HG03135 (cell line): ENCODE measurements around the gene FGGY.

Experiments
- ATAC-seq: cut with Tn5 transposase; IDR thresholded peaks from one replicate; pipeline ENCODE4 v1.9.1; 2021; ENCODE audit warnings: mild to moderate bottlenecking, moderate library complexity; ENCODE audit not compliant: unreplicated experiment

Gene FGGY

DNA sequence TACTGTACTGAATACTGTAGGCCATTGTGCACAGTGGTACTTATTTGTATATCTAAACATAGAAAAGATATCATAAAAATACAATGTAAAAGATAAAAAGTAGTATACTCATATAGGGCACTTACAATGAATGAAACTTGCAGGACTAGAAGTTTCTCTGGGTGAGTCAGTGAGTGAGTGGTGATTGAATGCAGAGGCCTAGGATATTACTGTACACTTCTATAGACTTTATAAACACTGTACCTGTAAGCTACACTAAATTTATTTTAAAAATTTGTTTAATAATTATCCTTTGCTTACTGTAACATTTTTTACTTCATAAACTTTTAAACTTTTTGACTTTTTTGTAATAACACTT lies 82.5 kb downstream of the FGGY start:
- no peak for ATAC-seq

- ATAC-seq: no peak
Measured at GRCh38 chr1:59383963-59384362, 87.1 kb downstream of the FGGY start.

- ATAC-seq: peak; percentile 54
Measured at GRCh38 chr1:59384443-59384842, 87.5 kb downstream of the FGGY start.

GRCh38 chr1:59388191-59388590 lies 91.3 kb downstream of the FGGY start:
- ATAC-seq: no peak

- no peak for ATAC-seq
Measured at GRCh38 chr1:59389847-59390246, 93.0 kb downstream of the FGGY start.

DNA sequence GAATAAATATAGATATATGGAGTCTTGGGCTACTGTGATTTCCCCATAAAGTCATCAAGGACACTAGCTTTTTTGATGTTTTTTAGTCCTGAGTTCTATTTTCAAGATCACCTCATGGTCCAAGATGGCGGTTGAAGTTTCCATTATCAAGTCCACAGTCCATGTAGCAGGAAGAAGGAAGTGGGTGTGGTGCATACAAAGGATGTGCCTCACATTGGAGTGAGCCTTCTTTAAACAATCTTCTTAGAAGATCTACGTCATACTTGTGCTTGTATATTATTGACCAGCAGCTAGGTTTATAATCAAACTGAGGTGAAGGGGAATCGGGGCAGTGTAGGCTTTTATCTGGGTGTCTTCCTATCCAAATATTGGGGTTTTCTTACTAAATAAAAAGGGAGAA lies 93.4 kb downstream of the FGGY start:
- ATAC-seq: no peak

GRCh38 chr1:59391212-59392179 lies 94.6 kb downstream of the FGGY start:
- no peak for ATAC-seq

DNA sequence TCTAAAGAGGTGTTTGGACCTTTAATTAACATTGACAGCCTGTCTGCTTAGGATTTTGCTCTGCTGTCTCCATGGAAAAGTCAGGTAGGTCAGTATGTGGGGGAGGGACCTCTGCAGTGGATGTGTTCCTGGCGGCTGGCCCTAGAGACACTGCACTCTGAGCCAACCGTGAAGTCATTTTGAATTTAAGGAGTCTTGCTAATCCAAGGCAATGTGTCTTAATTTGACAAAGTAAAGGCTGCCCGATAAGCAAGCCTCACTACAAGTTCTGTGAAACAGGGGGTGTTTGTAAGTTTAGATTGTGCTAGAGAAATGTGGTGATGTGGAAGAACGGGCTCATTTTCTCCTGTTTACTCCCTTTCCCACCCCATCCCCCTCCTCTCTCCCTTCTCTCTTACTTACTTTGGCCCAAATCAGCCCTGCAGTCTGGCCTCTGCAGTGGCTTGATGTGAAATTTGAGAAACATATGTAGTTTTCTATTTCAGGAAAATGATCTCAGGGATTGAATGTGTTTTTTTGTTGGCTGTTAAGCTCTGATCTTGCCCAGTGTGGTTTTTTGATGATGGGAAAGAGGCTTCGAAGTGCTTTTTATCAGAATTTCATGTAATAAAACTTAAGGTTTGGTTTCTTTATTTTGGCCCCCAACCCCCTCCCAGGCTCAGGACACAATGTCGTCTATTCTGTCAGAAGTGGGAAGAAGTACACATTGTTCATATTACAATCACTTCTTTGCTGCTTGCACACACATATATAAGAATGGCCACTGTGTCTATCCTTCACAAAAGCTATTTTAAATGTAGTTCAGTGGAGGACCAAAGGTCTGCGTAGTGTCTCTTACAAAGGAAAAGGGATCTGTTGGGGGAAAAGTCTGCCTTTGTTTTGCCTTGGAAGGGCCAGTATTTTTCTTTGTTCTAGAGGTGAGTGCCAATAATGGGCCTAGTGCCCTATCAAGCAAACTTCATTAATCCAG lies 96.6 kb downstream of the FGGY start:
- no peak for ATAC-seq

- ATAC-seq: no peak
Measured at GRCh38 chr1:59394706-59395425, 98.0 kb downstream of the FGGY start.

- no peak for ATAC-seq
Measured at GRCh38 chr1:59396387-59396786, 99.5 kb downstream of the FGGY start.

GRCh38 chr1:59397139-59397858 lies 100.4 kb downstream of the FGGY start:
- no peak for ATAC-seq

DNA sequence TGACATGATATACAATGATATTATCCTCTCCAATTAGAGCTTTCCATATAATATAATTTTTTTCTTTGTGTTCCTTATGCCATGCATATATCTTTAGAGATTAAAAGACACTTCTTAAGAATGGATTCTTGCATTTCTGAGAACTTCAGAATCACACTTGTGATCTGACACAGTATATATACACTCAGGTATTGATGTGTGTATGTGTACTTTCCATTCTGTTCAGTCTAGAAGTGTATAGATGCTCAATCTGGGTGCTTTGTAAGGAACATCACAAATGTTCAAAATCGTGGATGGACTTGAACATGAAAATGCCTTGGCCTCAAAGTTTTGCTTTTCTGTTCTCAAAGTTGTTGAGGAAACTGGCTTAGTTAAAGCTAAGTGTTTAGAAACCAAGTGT lies 102.7 kb downstream of the FGGY start:
- ATAC-seq: no peak

- no peak for ATAC-seq
Measured at GRCh38 chr1:59401581-59401980, 104.7 kb downstream of the FGGY start.

DNA sequence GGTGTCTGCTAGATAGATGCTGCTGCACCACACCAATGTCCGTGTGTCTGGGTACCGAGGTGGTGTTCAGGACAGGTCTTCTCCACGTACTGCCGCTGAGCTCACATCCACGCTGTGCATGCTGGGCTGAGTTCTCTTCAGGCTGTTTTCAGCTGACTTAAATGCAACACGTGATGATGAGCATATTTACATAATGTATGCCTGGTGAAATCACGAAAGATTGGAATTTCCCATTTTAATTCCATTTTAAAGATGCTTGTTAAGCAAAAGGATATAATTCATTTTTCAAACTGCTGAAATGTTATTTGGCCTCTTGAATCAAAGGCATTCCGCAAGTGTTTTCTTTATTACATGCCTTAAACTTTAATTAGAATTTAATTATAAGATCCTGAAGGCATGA lies 107.9 kb downstream of the FGGY start:
- no peak for ATAC-seq

- ATAC-seq: no peak
Measured at GRCh38 chr1:59406437-59407164, 109.7 kb downstream of the FGGY start.

GRCh38 chr1:59408608-59409240 lies 111.8 kb downstream of the FGGY start:
- ATAC-seq: no peak

DNA sequence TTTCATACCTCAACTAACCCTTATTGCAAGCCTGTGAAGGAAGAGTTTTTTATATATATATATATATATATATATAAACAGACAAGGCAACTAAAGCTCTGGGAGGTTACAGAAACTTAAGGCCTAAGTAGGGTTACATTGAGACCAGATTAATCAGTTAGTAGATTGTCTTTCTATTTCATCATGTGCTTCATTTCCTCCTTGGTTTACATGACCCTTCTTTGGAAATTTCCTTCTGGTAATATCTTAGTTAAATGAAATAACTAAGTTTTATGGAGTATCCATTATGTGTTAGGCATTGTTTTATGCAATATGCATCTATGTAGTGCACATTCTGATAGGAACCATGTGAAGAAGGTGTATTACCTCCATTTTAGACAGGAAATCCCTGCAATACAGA lies 112.7 kb downstream of the FGGY start:
- ATAC-seq: no peak

DNA sequence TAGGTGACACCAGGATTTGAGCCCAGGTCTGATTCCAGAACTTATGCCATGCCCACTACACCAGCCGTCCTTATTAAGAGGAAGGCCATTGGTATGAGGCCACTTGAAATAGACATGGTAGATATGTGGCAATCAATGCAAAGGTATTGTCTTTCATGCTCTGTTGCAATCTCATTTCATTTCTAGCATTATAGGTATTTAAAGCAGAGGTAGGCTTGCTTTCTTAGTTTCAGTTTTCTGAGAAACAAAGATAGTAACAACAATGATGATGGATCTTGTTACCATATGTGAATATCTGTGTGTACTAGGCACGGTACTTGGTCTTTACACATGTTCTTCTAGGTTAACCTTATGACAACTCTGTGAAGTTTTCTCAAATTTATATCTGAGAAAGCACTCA lies 113.1 kb downstream of the FGGY start:
- ATAC-seq: no peak

GRCh38 chr1:59410457-59410856 lies 113.6 kb downstream of the FGGY start:
- ATAC-seq: no peak
